ENCODE results near the gene TMBIM4. TPM values are rescaled to one million over a fixed set of nuclear protein-coding genes. Genes with fewer than 3 reads are reported as not detected.

Gene TMBIM4
- total RNA-seq, 1 experiment from 2014 or later = 18.4 TPM

GRCh38 chr12:66182956-66183355 is 13.2 kb upstream of the TMBIM4 start:
- H2AK5ac ChIP-seq (ENCODE audit: insufficient read length, low read length) = no peak overlapping the region
- no peaks in the 10 kb centered on the region for H3K23me2 ChIP-seq (ENCODE audit: insufficient read length, low read depth, low read length, poor library complexity, severe bottlenecking)
- peaks cover 2% of the 10 kb centered on the region; the same call in 1 of the 2 replicates for H3K27me3 ChIP-seq (ENCODE audit: insufficient read depth, low read length)
- no CpG with 5 or more reads among the region's 3 CpGs for WGBS (ENCODE audit: extremely low coverage, insufficient read length, low lambda C conversion rate)
- H2BK120ac ChIP-seq (ENCODE audit: low read depth, low read length, poor library complexity, severe bottlenecking) = no peak overlapping the region
- Mint-ChIP-seq H3K9me3 (peaks cover 0 to 4% of the 10 kb centered on the region in 2 experiments; a peak in 2 of 5 replicates), H3K27ac (no peak overlapping the region), H3K27me3 (ENCODE audit: low read depth) (peaks cover 36% of the 10 kb centered on the region), H3K36me3 (ENCODE audit: insufficient read depth in 1 of 3, low read depth in 3 of 3) (0 out of 7 replicates have a peak, but pooled peaks cover 0 to 5% (median 0%) of the 10 kb centered on the region in 3 experiments), H3K4me3 (no peak overlapping the region), H3K4me1 (no peaks in the 10 kb centered on the region)
- H2BK5ac ChIP-seq (ENCODE audit: insufficient read length, low read length) = no peak overlapping the region
- no peak overlapping the region for H3K56ac ChIP-seq (ENCODE audit: insufficient read length, low read depth, low read length)
- no peak overlapping the region for H3K4ac ChIP-seq (ENCODE audit: low read depth, low read length)
- H4K5ac ChIP-seq (ENCODE audit: insufficient read length, low read depth, low read length) = no peak overlapping the region
- H2BK12ac ChIP-seq (ENCODE audit: insufficient read length, low read depth, low read length) = no peak overlapping the region
- no peaks in the 10 kb centered on the region for H3K79me1 ChIP-seq (ENCODE audit: insufficient read depth, low read depth, low read length, poor library complexity, severe bottlenecking)
- no peaks in the 10 kb centered on the region for H4K20me1 ChIP-seq (ENCODE audit: control insufficient read depth, insufficient read depth, insufficient read length)
- H3K23ac ChIP-seq (ENCODE audit: insufficient read length, low read depth, low read length) = no peak overlapping the region
- H3K9ac ChIP-seq (ENCODE audit: extremely low read depth, insufficient read length, low read length) = no peak overlapping the region
- no peaks in the 10 kb centered on the region for H3K9me3 ChIP-seq (ENCODE audit: control insufficient read depth, low read depth, low read length)
- no peaks in the 10 kb centered on the region for H3K79me2 ChIP-seq (ENCODE audit: insufficient read depth, low read length)
- H4K8ac ChIP-seq (replicated peaks; ENCODE audit: insufficient read length, low read depth, low read length) = no peak overlapping the region
- no peak for TF ChIP-seq CTCF (conservative IDR thresholded peaks at IDR 0.05)
- no peak overlapping the region for H2BK15ac ChIP-seq (ENCODE audit: low read depth, low read length)
- H3K27ac ChIP-seq (ENCODE audit: insufficient read length, low read depth, low read length) = no peak overlapping the region
- no peak overlapping the region for H4K91ac ChIP-seq (ENCODE audit: insufficient read length, low read depth, low read length)
- H3K18ac ChIP-seq (ENCODE audit: insufficient read length, low read depth, low read length) = no peak overlapping the region
- H3K14ac ChIP-seq (ENCODE audit: insufficient read depth, low read length) = no peak overlapping the region
- no peak overlapping the region for H3K4me2 ChIP-seq (ENCODE audit: insufficient read depth, insufficient read length, low read length)
- H3K4me1 ChIP-seq (ENCODE audit: insufficient read depth, low read length) = no peaks in the 10 kb centered on the region
- H2AFZ ChIP-seq (ENCODE audit: low read length) = no peak overlapping the region
- H2BK20ac ChIP-seq (ENCODE audit: low read depth, low read length, poor library complexity, severe bottlenecking) = no peak overlapping the region
- DNase-seq = no peak
- no peak overlapping the region for H3T11ph ChIP-seq (ENCODE audit: low read length)
